Pancreas (tissue), 10 donors: ENCODE results near the gene SMIM41. TPM values are rescaled to one million over a fixed set of nuclear protein-coding genes. Genes with fewer than 3 reads are reported as not detected.

Experiments
- ATAC-seq, 4 donors: fragments of 200-7000 bp; cut with Tn5 transposase; one replicate each; pipeline versions ENCODE4 v1.8.0 to v1.9.1; 2020; ENCODE audit warnings: mild to moderate bottlenecking in 4 of 4, moderate library complexity in 4 of 4
- DNase-seq, 6 donors: peaks; one replicate each; pipeline ENCODE4 v3.0.0-alpha.2; 2020
- FAIRE-seq: peaks from 2 replicates; lab custom pipeline; 2012; peaks lifted over from hg19 to GRCh38; lab: Jason Lieb, UNC
- H3K27ac ChIP-seq, 4 donors: fragments of 200-600 bp; sonication (generic); 1 replicate in 3 of 4; 2 replicates in 1 of 4; pipeline versions ENCODE4 v1.5.0 to v1.8.0; 2020
- H3K27me3 ChIP-seq, 4 donors: fragments of 200-600 bp; one replicate each; pipeline ENCODE4 v1.8.0; 2021
- H3K36me3 ChIP-seq, 3 donors: fragments of 200-600 bp; sonication (generic) in 1 of 3; one replicate each; pipeline versions ENCODE4 v1.5.0 to v1.8.0; 2020 to 2021
- H3K4me1 ChIP-seq, 3 donors: fragments of 200-600 bp; one replicate each; pipeline ENCODE4 v1.8.0; 2021
- H3K4me3 ChIP-seq, 4 donors: fragments of 200-600 bp; sonication (generic) in 2 of 4; one replicate each; pipeline versions ENCODE4 v1.5.0 to v1.8.0; 2020 to 2021
- H3K9me3 ChIP-seq, 4 donors: fragments of 200-600 bp; one replicate each; pipeline ENCODE4 v1.8.0; 2021
- WGBS, 2 donors: extraction: QIAGEN DNeasy Blood & Tissue Kit; methylation state at CpG; one replicate each; pipeline ENCODE4 v1.1.7; 2013; 5-methylcytosine and 5-hydroxymethylcytosine counted together
- intact Hi-C, 3 donors: fragments of 100-400 bp; cut with DNase I; formaldehyde crosslinking; loops; one replicate each; pipeline versions ENCODE4 v1.11.1 to v1.14.2; 2022
- polyA plus RNA-seq, 2 donors: library from polyadenylated mRNA; stranded (reverse); fragments of 200-250 nt; gene quantifications; one replicate each; pipeline ENCODE4 v1.2.3, GENCODE V29; 2013
- total RNA-seq, 6 donors: library from RNA; stranded (reverse); fragmentation: NEBNext Ultra II Directional in 4 of 6; extraction: Animal tissue kit (Norgen Biotek cat#: 25700) in 4 of 6; gene quantifications; one replicate each; pipeline versions ENCODE4 v1.2.1 to v1.2.4, GENCODE V29; 2021 to 2023
- TF ChIP-seq, protein P1 (sequence below), 4 donors: fragments of 200-600 bp; sonication (generic) in 3 of 4; IDR thresholded peaks; one replicate each; pipeline versions ENCODE4 v1.5.0 to v1.8.0; 2021; ENCODE audit warnings: antibody characterized with exemption in 4 of 4
- donor health status: healthy with polysubstance abuse.
- donor health status: DM: no; HTN: no; CAD: no; lungs with moderate emphysema.
- donor health status: DM: no; HTN: no; CAD: no.
- donor health status: control.
- donor health status: control.
- donor health status: Bipolar disorder and iron deficiency.
- donor health status: DM: yes; HTN: yes; CAD: no.
- donor health status: DM: no; HTN: no; CAD: no.
- donor health status: DM: no; HTN: no; CAD: no.
- donor health status: DM: yes; HTN: yes; CAD: no.

SMIM41 gene
- total and polyA plus RNA-seq, 8 donors, result 0.09 to 0.20 (median 0.19) TPM; not detected in 5

GRCh38 chr12:52070185-52070925 lies 9.1 kb upstream of the SMIM41 start:
- Histone ChIP-seq H3K27me3 (no peaks in the 10 kb centered on the region), H3K4me1 (peaks cover 6 to 18% (median 16%) of the 10 kb centered on the region in 3 donors), H3K9me3 (no peaks in the 10 kb centered on the region), H3K36me3 (peaks cover 0 to 6% (median 0%) of the 10 kb centered on the region in 3 donors), H3K4me3 (peak overlapping the region; percentile 79 to 98 (median 94)), H3K27ac (peak overlapping the region; percentile 71 to 94 (median 86))
- FAIRE-seq (no peak), DNase-seq (no peak), ATAC-seq (peak; percentile 33 to 51 (median 44))
- 1 to 3% methylated on average over 34 to 37 of the region's 37 CpGs for WGBS, 2 donors
- TF ChIP-seq, protein P1, sequence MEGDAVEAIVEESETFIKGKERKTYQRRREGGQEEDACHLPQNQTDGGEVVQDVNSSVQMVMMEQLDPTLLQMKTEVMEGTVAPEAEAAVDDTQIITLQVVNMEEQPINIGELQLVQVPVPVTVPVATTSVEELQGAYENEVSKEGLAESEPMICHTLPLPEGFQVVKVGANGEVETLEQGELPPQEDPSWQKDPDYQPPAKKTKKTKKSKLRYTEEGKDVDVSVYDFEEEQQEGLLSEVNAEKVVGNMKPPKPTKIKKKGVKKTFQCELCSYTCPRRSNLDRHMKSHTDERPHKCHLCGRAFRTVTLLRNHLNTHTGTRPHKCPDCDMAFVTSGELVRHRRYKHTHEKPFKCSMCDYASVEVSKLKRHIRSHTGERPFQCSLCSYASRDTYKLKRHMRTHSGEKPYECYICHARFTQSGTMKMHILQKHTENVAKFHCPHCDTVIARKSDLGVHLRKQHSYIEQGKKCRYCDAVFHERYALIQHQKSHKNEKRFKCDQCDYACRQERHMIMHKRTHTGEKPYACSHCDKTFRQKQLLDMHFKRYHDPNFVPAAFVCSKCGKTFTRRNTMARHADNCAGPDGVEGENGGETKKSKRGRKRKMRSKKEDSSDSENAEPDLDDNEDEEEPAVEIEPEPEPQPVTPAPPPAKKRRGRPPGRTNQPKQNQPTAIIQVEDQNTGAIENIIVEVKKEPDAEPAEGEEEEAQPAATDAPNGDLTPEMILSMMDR (IDR thresholded peaks at IDR 0.05), result no peak
- intact Hi-C loops, result no loop called here

GRCh38 chr12:52073531-52074381 lies 5.7 kb upstream of the SMIM41 start:
- intact Hi-C loops, result no loop called here
- Histone ChIP-seq H3K9me3 (no peaks in the 10 kb centered on the region), H3K36me3 (peaks cover 0 to 20% (median 0%) of the 10 kb centered on the region in 3 donors), H3K4me3 (no peak overlapping the region), H3K4me1 (peaks cover 6 to 18% (median 16%) of the 10 kb centered on the region in 3 donors), H3K27ac (no peak overlapping the region), H3K27me3 (no peaks in the 10 kb centered on the region)
- ATAC-seq (no peak), DNase-seq (peak in 1 of 6 donors; percentile 36), FAIRE-seq (no peak)
- 73 to 74% methylated on average over 23 of the region's 23 CpGs for WGBS, 2 donors
- TF ChIP-seq, protein P1 (IDR thresholded peaks at IDR 0.05), result no peak

DNA sequence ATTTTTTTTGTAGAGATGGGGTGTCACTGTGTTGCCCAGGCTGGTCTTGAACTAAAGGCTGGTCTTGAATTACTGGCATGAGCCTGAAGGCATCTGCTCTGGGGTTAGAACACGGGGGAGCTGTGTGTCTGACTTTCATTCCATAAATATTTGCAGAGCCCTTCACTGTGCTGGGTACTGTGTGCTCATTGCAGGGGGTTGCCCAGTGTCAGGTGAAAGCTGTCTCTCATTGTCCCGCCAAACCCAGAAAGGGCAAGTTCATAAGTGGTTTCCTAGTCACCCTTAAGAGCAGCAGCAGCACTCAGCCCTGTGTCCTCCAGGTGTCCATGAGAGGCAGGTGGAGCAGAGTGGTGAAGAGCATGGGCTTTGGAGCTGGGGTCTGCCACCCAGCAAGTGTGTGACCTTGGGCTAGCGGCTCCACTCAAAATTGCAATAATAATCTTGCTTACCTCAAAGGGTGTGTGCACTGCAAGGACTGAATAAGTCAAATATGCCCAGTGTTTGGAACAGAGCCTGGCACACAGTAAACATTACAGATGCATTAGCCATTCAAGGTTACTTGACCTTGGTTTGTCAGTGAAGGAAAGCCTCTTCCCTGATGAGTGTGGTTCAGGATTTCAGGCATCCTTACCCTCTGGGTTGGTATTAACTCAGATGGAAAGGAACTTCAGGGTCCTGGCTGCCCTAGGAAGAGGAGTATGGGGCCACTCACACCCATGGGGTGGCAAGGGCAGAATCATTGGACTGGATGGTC lies 4.4 kb upstream of the SMIM41 start:
- Histone ChIP-seq H3K27me3 (no peaks in the 10 kb centered on the region), H3K4me1 (peaks cover 6 to 16% (median 15%) of the 10 kb centered on the region in 3 donors), H3K27ac (no peak overlapping the region), H3K36me3 (peaks cover 0 to 20% (median 0%) of the 10 kb centered on the region in 3 donors), H3K9me3 (no peaks in the 10 kb centered on the region), H3K4me3 (no peak overlapping the region)
- peak in 1 of 6 donors; percentile 16 for DNase-seq
- FAIRE-seq, result no peak
- peak in 3 of 4 donors; percentile 34 to 59 (median 56) for ATAC-seq
- 38 to 39% methylated on average over 3 of the region's 3 CpGs for WGBS, 2 donors
- intact Hi-C loops, result no loop called here
- TF ChIP-seq, protein P1 (IDR thresholded peaks at IDR 0.05), result no peak

GRCh38 chr12:52076811-52077210 lies 2.7 kb upstream of the SMIM41 start:
- peaks cover 0 to 5% (median 3%) of the 10 kb centered on the region in 3 donors for H3K4me1 ChIP-seq
- ATAC-seq (no peak), DNase-seq (peak in 2 of 6 donors; percentile 32 to 43), FAIRE-seq (no peak)
- H3K9me3 ChIP-seq, result no peaks in the 10 kb centered on the region
- H3K4me3 ChIP-seq, result no peak overlapping the region
- H3K36me3 ChIP-seq, result peaks cover 0 to 20% (median 0%) of the 10 kb centered on the region in 3 donors
- WGBS, 2 donors, result 90% methylated on average over 16 of the region's 16 CpGs
- TF ChIP-seq, protein P1 (IDR thresholded peaks at IDR 0.05), result no peak
- H3K27ac ChIP-seq, result no peak overlapping the region
- intact Hi-C loops, result no loop called here
- no peaks in the 10 kb centered on the region for H3K27me3 ChIP-seq
